Measurements from ENCODE around the gene OTOP1.

DNA sequence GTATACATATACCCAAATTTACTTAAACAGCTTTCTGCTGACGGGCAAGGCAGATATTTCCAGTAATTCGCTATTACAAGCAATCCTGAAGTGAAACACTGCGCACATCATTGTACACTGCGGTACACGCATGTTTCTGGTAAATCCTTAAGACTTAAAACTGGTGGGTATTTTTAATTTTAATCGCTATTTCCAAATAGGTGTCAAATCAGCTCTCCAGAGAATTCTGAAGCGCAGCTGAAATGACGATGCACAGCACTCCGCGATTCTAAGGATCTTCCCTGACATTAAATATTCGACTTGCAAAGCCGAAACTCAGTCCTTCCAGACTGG, 20.9 kb upstream of the OTOP1 start:
- TF ChIP-seq POLR2A (IDR thresholded peaks at IDR 0.05; ENCODE audit: low read length) = no peak
- TF ChIP-seq GATA1 (IDR thresholded peaks at IDR 0.05; ENCODE audit: low read depth, low read length) = no peak

Data from erythroblast (primary cell).